KBM-7 (cell line): ENCODE data around the gene YES1.
"Not testable (repeated sequence)": the region's sequence is repeated elsewhere in the genome, so short reads cannot be mapped to it uniquely, and the experiment has no call there.

Experiments used
- DNase-seq: peaks from one replicate; pipeline ENCODE4 v3.0.0-alpha.2; 2015
- in situ Hi-C: fragments of 300-500 bp; cut with MboI; formaldehyde crosslinking; loops from 2 replicates; pipeline ENCODE4 v1.14.3; 2020; ENCODE audit warnings: low sequenced_read_pairs, low pct_unique_long_range_greater_than_20kb, mixed read lengths

The YES1 gene

GRCh38 chr18:799943-800342 lies 12.1 kb downstream of the YES1 start:
- no peak for DNase-seq
- in situ Hi-C loops, result no loop called here

DNA sequence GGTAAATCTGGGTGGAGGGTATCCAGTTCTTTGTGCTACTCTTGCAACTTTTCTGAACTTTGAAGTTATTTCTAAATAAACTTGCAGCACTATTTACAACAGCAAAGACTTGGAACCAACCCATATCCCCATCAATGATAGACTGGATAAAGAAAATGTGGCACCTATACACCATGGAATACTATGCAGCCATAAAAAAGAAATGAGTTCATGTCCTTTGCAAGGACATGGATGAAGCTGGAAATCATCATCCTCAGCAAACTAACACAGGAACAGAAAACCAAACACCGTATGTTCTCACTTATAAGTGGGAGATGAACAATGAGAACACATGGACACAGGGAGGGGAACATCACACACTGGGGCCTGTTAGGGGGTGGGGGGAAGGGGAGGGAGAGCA lies 16.7 kb downstream of the YES1 start:
- DNase-seq, in situ Hi-C loops: not testable (repeated sequence)

DNA sequence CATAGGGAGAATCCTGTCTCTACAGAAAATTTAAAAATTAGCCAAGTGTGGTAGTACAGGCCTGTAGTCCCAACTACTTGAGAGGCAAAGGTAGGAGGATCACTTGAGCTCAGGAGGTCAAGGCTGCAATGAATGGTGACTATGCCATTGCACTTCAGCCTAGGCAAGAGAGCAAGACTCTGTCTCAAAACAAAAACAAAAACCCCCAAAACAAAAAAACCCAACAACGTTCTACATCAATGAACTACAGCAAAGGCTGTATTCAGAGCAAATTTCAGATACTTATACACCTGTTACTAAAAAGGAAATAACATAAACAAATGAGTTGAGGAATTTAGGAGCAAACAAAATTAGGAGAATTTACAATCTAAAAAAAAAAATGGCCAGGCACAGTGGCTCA lies 22.6 kb downstream of the YES1 start:
- DNase-seq, result no peak
- in situ Hi-C loops, result no loop called here

- in situ Hi-C loops, result no loop called here
- peak; percentile 89 for DNase-seq
These were observed 26.8 kb downstream of the YES1 start for GRCh38 chr18:785242-785641.

GRCh38 chr18:784470-785172 lies 27.4 kb downstream of the YES1 start:
- in situ Hi-C loops, result no loop called here
- no peak for DNase-seq

GRCh38 chr18:778194-778927 lies 33.7 kb downstream of the YES1 start:
- no peak for DNase-seq
- in situ Hi-C loops, result no loop called here

- DNase-seq, result no peak
- in situ Hi-C loops, result no loop called here
These were observed 35.0 kb downstream of the YES1 start for GRCh38 chr18:777021-777420.

DNA sequence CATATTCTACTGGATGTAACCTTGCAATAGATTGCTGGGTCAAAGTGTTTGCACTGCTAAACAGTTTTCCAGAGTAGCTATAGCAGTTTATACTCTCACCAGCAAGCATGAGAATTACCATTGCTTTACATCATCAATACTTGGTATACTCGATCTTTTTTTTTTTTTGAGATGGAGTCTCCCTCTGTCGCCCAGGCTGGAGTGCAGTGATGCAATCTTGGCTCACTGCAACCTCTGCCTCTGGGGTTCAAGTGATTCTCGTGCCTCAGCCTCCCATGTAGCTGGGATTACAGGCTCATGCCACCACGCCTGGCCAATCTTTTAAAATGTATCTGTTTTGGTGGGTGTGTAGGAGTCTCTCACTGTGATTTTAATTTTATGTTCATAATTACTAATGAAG lies 36.0 kb downstream of the YES1 start:
- in situ Hi-C loops, DNase-seq: not testable (repeated sequence)

GRCh38 chr18:774811-775210 lies 37.2 kb downstream of the YES1 start:
- no peak for DNase-seq
- in situ Hi-C loops, result no loop called here

DNA sequence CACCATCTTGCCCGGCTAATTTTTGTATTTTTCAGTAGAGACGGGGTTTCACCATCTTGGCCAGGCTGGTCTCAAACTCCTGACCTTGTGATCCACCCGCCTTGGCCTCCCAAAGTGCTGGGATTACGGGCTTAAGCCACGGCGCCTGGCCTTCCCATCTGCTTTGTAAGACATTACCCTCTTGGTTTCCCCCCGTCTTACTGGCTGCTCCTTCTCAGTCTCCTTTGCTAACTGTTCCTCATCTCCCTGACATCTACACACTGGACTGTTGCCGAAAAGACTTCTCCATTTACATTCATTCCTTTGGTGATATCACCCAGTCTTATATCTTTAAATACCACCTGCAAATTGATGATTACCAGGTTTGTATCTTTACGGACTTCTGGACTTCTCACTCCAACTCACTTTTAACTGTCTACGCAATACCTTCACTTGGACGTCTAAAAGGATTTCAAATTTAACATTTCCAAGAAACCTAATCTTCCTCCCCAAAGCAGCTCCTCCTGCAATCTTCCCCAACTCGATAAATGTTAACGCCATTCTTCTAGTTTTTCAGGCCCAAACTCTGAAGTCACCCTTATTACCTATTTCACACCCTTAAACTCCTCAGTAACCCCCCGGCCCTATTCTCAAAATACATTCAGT lies 37.9 kb downstream of the YES1 start:
- no peak for DNase-seq

GRCh38 chr18:770583-770961 lies 41.5 kb downstream of the YES1 start:
- in situ Hi-C loops, result no loop called here

More for the DNA sequence above, 37.9 kb downstream of the YES1 start:
- in situ Hi-C loops, result no loop called here

GRCh38 chr18:767961-768360 lies 44.1 kb downstream of the YES1 start:
- in situ Hi-C loops, result no loop called here
- no peak for DNase-seq

More at GRCh38 chr18:770583-770961, 41.5 kb downstream of the YES1 start:
- DNase-seq, result no peak

DNA sequence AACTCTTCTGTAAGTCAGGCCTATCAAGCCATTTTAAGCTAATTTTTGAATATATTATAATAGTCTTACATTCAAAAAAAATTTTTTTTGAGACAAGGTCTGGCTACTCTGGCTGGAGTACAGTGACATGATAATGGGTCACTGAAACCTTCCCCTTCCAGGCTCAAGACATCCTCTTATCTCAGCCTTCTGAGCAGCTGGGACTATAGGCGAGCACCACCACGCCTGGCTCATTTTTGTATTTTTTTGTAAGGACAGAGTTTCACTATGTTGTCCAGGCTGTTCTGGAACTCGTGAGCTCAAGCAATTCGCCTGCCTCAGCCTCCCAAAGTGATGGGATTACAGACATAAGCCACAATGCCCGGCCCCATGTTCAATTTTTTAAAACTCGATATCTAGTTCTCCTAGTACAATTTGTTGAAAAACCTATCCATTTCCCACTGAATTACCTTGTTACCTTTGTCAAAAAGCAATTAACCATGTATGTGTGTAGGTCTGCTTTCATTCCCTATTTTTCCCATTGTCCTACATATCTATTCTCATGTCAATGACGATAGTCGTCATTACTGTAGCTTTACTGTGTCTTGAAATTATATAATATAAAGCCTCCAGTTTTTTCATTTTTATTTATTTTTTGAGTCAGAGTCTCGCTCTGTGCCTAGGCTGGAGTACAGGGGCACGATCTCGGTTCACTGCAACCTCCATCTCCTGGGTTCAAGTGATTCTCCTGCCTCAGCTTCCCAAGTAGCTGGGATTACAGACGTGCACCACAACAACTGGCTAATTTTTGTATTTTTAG lies 44.8 kb downstream of the YES1 start:
- DNase-seq, result no peak
- in situ Hi-C loops, result no loop called here

- DNase-seq, result no peak
- in situ Hi-C loops, result no loop called here
These were observed 45.5 kb downstream of the YES1 start for GRCh38 chr18:766550-766860.

GRCh38 chr18:765764-766549 lies 46.1 kb downstream of the YES1 start:
- no peak for DNase-seq
- in situ Hi-C loops, result no loop called here

DNA sequence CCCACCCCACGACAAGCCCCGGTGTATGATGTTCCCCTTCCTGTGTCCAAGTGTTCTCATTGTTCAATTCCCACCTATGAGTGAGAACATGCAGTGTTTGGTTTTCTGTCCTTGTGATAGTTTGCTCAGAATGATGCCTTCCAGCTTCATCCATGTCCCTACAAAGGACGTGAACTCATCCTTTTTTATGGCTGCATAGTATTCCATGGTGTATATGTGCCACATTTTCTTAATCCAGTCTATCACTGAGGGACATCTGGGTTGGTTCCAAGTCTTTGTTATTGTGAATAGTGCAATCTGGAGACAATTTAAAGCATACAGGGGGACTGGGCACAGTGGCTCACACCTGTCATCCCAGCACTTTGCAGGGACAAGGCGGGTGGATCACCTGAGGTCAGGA lies 52.2 kb downstream of the YES1 start:
- in situ Hi-C loops, DNase-seq: not testable (repeated sequence)

DNA sequence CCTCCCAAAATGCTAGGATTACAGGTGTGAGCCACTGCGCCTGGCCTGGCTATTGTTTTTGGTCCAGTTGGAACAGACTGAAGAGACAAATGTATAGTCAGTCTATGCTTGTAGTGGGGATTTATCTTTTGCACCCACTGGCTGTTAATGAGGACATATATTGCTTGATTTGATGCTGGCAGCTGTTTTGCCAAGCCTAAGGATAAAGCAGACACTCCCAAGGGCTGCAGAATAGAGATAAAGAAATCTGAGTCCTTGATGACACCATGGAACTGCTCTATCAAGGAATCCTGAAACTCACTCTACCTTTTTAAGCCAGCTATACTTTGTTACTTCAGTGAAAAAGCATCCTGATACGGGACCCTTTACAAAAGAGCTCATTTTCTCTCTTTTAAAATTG lies 56.5 kb downstream of the YES1 start:
- in situ Hi-C loops, result no loop called here
- DNase-seq, result no peak

- no peak for DNase-seq
- in situ Hi-C loops, result no loop called here
These were observed 57.4 kb downstream of the YES1 start for GRCh38 chr18:754656-755055.

DNA sequence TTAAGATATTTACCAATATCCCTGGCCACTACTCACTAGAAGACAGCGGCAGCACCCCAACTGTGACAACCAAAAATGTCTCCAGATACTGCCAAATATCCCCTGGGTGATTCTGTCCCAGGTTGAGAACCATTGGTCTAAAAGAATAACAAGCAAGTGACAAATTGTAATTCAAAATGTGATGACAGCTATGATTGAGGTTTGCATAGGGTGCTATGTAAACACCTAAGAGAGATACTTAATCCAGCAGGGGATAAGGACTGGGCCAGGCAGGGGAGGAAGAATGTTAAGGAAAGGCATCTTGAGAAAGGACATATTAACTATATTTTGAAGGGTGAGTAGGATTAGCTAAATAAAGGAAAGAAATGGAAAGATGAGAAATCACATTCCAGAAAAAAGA lies 61.6 kb downstream of the YES1 start:
- in situ Hi-C loops, result no loop called here
- no peak for DNase-seq
